SKM-1 treated with dmso at 0.1 percent for 144 hours (cell line): Measurements from ENCODE around the gene SCUBE2.
"Not testable (repeated sequence)": the region's sequence is repeated elsewhere in the genome, so short reads cannot be mapped to it uniquely, and the experiment has no call there.

ENCODE experiments used
- DNase-seq: peaks from one replicate; lab custom pipeline; 2025; ENCODE audit not compliant: unreplicated experiment; lab: John Stamatoyannopoulos, UW

The SCUBE2 gene

GRCh38 chr11:9109858-9110731 is 18.7 kb upstream of the SCUBE2 start:
- DNase-seq: no peak

GRCh38 chr11:9104580-9104979 is 13.2 kb upstream of the SCUBE2 start:
- no peak for DNase-seq

- no peak for DNase-seq
These were observed 12.3 kb upstream of the SCUBE2 start for GRCh38 chr11:9103542-9104276.

- DNase-seq: no peak
These were observed 8.2 kb upstream of the SCUBE2 start for GRCh38 chr11:9099617-9100016.

GRCh38 chr11:9098455-9098854 is 7.1 kb upstream of the SCUBE2 start:
- not testable (repeated sequence) for DNase-seq

- DNase-seq: not testable (repeated sequence)
These were observed 6.0 kb upstream of the SCUBE2 start for GRCh38 chr11:9097186-9097943.

GRCh38 chr11:9096427-9096826 is 5.0 kb upstream of the SCUBE2 start:
- no peak for DNase-seq

GRCh38 chr11:9095421-9095820 is 4.0 kb upstream of the SCUBE2 start:
- DNase-seq: no peak

GRCh38 chr11:9094420-9094819 is 3.0 kb upstream of the SCUBE2 start:
- DNase-seq: no peak

GRCh38 chr11:9092853-9093778 is 1.7 kb upstream of the SCUBE2 start:
- DNase-seq: no peak

GRCh38 chr11:9092072-9092471 is 673 bp upstream of the SCUBE2 start:
- DNase-seq: no peak

- DNase-seq: no peak
These were observed 833 bp downstream of the SCUBE2 start for GRCh38 chr11:9090488-9091043.

GRCh38 chr11:9089636-9090035 is 1.8 kb downstream of the SCUBE2 start:
- no peak for DNase-seq

GRCh38 chr11:9089061-9089460 is 2.3 kb downstream of the SCUBE2 start:
- DNase-seq: no peak

- DNase-seq: no peak
These were observed 8.8 kb downstream of the SCUBE2 start for GRCh38 chr11:9082575-9082974.

GRCh38 chr11:9081153-9081552 is 10.2 kb downstream of the SCUBE2 start:
- no peak for DNase-seq

- no peak for DNase-seq
These were observed 13.0 kb downstream of the SCUBE2 start for GRCh38 chr11:9078113-9079086.

- no peak for DNase-seq
These were observed 14.2 kb downstream of the SCUBE2 start for GRCh38 chr11:9077164-9077563.

GRCh38 chr11:9076661-9077060 is 14.7 kb downstream of the SCUBE2 start:
- DNase-seq: no peak
